ENCODE results near the gene CKAP5.

Gene CKAP5

DNA sequence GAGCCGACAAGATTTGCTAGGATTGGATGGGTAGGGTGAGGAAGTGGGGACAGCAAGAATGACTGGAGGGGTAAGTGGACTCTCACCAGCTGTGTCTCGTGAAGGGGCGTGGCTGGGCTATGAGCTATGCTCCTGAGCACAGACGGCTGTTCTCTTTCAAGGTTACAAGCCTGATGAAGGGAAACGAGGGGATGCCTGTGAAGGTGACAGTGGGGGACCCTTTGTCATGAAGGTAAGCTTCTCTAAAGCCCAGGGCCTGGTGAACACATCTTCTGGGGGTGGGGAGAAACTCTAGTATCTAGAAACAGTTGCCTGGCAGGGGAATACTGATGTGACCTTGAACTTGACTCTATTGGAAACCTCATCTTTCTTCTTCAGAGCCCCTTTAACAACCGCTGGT is 107.2 kb downstream of the CKAP5 start:
- H3K9me3 ChIP-seq (ENCODE audit: control insufficient read depth, low read depth, low read length): no peaks in the 10 kb centered on the region
- H3K27ac ChIP-seq (ENCODE audit: low read length): no peak overlapping the region
- H3K4me3 ChIP-seq (ENCODE audit: low read length): no peak overlapping the region
- no peak overlapping the region for H3K9ac ChIP-seq (ENCODE audit: low read length)
- H3K4me1 ChIP-seq (ENCODE audit: control insufficient read depth, low read depth, low read length): no peaks in the 10 kb centered on the region
- H3K36me3 ChIP-seq (ENCODE audit: control insufficient read depth, low read depth, low read length): peaks cover 29% of the 10 kb centered on the region
- H3K27me3 ChIP-seq (ENCODE audit: control insufficient read depth, insufficient read depth, low read length): no peaks in the 10 kb centered on the region

- peaks cover 17% of the 10 kb centered on the region for H3K36me3 ChIP-seq (ENCODE audit: control insufficient read depth, low read depth, low read length)
- H3K9me3 ChIP-seq (ENCODE audit: control insufficient read depth, low read depth, low read length): no peaks in the 10 kb centered on the region
- no peak overlapping the region for H3K9ac ChIP-seq (ENCODE audit: low read length)
- H3K4me3 ChIP-seq (ENCODE audit: low read length): no peak overlapping the region
- H3K4me1 ChIP-seq (ENCODE audit: control insufficient read depth, low read depth, low read length): no peaks in the 10 kb centered on the region
- H3K27ac ChIP-seq (ENCODE audit: low read length): no peak overlapping the region
- H3K27me3 ChIP-seq (ENCODE audit: control insufficient read depth, insufficient read depth, low read length): no peaks in the 10 kb centered on the region
These were observed 108.4 kb downstream of the CKAP5 start for GRCh38 chr11:46737699-46738098.

DNA sequence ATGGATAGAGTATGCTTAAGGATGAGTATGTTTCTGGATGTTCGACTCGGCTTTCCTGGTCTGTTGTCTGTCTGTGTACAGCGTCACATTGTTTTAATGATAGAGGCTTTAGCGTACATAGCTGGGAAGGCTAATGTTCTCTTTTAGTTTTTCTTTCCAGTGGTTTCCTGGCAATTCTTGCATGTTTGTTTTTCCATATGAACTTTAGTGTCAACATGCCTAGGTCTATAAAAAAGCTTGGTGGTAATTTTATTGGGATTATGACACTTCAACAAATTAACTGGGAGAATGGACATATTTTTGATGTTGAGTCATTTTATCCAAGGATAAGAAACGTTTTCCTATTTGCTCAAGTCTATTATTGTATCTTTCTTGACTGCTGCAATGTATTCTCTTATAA is 109.5 kb downstream of the CKAP5 start:
- Histone ChIP-seq H3K9me3 (ENCODE audit: control insufficient read depth, low read depth, low read length) (no peaks in the 10 kb centered on the region), H3K27me3 (ENCODE audit: control insufficient read depth, insufficient read depth, low read length) (no peaks in the 10 kb centered on the region), H3K27ac (ENCODE audit: low read length) (no peak overlapping the region), H3K36me3 (ENCODE audit: control insufficient read depth, low read depth, low read length) (peaks cover 7% of the 10 kb centered on the region), H3K9ac (ENCODE audit: low read length) (no peak overlapping the region), H3K4me1 (ENCODE audit: control insufficient read depth, low read depth, low read length) (no peaks in the 10 kb centered on the region), H3K4me3 (ENCODE audit: low read length) (no peak overlapping the region)

- no peaks in the 10 kb centered on the region for H3K4me1 ChIP-seq (ENCODE audit: control insufficient read depth, low read depth, low read length)
- H3K27me3 ChIP-seq (ENCODE audit: control insufficient read depth, insufficient read depth, low read length): no peaks in the 10 kb centered on the region
- H3K36me3 ChIP-seq (ENCODE audit: control insufficient read depth, low read depth, low read length): peaks cover 2% of the 10 kb centered on the region
- H3K9ac ChIP-seq (ENCODE audit: low read length): no peak overlapping the region
- no peaks in the 10 kb centered on the region for H3K9me3 ChIP-seq (ENCODE audit: control insufficient read depth, low read depth, low read length)
- no peak overlapping the region for H3K4me3 ChIP-seq (ENCODE audit: low read length)
- no peak overlapping the region for H3K27ac ChIP-seq (ENCODE audit: low read length)
These were observed 109.9 kb downstream of the CKAP5 start for GRCh38 chr11:46736146-46736545.

DNA sequence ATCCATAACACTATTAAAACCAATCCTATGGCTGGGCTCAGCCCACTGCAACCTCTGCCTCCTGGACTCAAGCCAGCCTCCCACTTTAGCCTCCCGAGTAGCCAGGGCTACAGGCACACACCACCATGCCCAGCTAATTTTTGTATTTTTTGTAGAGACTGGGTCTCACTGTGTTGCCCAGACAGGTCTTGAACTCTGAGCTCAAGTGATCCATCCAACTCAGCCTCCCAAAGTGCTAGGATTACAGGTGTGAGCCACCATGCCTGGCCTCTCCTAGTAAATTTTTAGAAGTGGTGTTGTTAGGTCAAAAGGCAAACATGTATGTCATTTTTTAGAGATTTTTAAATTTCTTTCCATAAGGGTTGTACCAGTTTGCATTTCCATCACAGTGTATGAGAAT is 112.8 kb downstream of the CKAP5 start:
- H3K4me3 ChIP-seq (ENCODE audit: low read length): no peak overlapping the region
- no peaks in the 10 kb centered on the region for H3K4me1 ChIP-seq (ENCODE audit: control insufficient read depth, low read depth, low read length)
- H3K27ac ChIP-seq (ENCODE audit: low read length): no peak overlapping the region
- no peaks in the 10 kb centered on the region for H3K27me3 ChIP-seq (ENCODE audit: control insufficient read depth, insufficient read depth, low read length)
- H3K9me3 ChIP-seq (ENCODE audit: control insufficient read depth, low read depth, low read length): no peaks in the 10 kb centered on the region
- no peak overlapping the region for H3K9ac ChIP-seq (ENCODE audit: low read length)
- H3K36me3 ChIP-seq (ENCODE audit: control insufficient read depth, low read depth, low read length): no peaks in the 10 kb centered on the region

DNA sequence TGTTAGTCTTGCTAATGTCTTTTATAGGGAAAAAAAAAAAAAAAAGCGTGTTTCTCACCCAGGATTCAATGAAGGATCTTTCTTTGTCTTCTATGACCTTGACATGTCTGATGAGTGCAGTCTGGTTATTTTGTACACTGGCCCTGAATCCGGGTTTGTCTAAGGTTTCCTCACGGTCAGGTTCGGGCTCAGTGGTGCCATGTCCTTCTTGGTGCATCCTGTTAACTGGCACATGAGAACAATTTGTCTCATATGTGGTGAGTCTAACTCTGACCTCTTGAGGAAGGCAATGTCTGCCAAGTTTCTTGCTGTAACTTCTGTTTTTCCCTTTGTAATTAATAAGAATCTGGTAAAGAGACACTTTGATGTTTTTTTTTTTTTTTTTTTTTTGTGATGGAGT is 114.5 kb downstream of the CKAP5 start:
- no peak overlapping the region for H3K27ac ChIP-seq (ENCODE audit: low read length)
- no peak overlapping the region for H3K9ac ChIP-seq (ENCODE audit: low read length)
- H3K27me3 ChIP-seq (ENCODE audit: control insufficient read depth, insufficient read depth, low read length): no peaks in the 10 kb centered on the region
- no peaks in the 10 kb centered on the region for H3K9me3 ChIP-seq (ENCODE audit: control insufficient read depth, low read depth, low read length)
- H3K4me3 ChIP-seq (ENCODE audit: low read length): no peak overlapping the region
- H3K4me1 ChIP-seq (ENCODE audit: control insufficient read depth, low read depth, low read length): no peaks in the 10 kb centered on the region
- no peaks in the 10 kb centered on the region for H3K36me3 ChIP-seq (ENCODE audit: control insufficient read depth, low read depth, low read length)

- H3K27ac ChIP-seq (ENCODE audit: low read length): no peak overlapping the region
- no peaks in the 10 kb centered on the region for H3K27me3 ChIP-seq (ENCODE audit: control insufficient read depth, insufficient read depth, low read length)
These were observed 116.7 kb downstream of the CKAP5 start for GRCh38 chr11:46729110-46730027.

GRCh38 chr11:46728659-46729040 is 117.4 kb downstream of the CKAP5 start:
- H3K27me3 ChIP-seq (ENCODE audit: control insufficient read depth, insufficient read depth, low read length): no peaks in the 10 kb centered on the region
- no peak overlapping the region for H3K9ac ChIP-seq (ENCODE audit: low read length)
- no peak overlapping the region for H3K4me3 ChIP-seq (ENCODE audit: low read length)
- peaks cover 3% of the 10 kb centered on the region for H3K4me1 ChIP-seq (ENCODE audit: control insufficient read depth, low read depth, low read length)
- no peak overlapping the region for H3K27ac ChIP-seq (ENCODE audit: low read length)
- no peaks in the 10 kb centered on the region for H3K36me3 ChIP-seq (ENCODE audit: control insufficient read depth, low read depth, low read length)
- no peaks in the 10 kb centered on the region for H3K9me3 ChIP-seq (ENCODE audit: control insufficient read depth, low read depth, low read length)

More at GRCh38 chr11:46729110-46730027, 116.7 kb downstream of the CKAP5 start:
- Histone ChIP-seq H3K4me1 (ENCODE audit: control insufficient read depth, low read depth, low read length) (peaks cover 1% of the 10 kb centered on the region), H3K9ac (ENCODE audit: low read length) (no peak overlapping the region), H3K36me3 (ENCODE audit: control insufficient read depth, low read depth, low read length) (no peaks in the 10 kb centered on the region), H3K4me3 (ENCODE audit: low read length) (no peak overlapping the region), H3K9me3 (ENCODE audit: control insufficient read depth, low read depth, low read length) (no peaks in the 10 kb centered on the region)

DNA sequence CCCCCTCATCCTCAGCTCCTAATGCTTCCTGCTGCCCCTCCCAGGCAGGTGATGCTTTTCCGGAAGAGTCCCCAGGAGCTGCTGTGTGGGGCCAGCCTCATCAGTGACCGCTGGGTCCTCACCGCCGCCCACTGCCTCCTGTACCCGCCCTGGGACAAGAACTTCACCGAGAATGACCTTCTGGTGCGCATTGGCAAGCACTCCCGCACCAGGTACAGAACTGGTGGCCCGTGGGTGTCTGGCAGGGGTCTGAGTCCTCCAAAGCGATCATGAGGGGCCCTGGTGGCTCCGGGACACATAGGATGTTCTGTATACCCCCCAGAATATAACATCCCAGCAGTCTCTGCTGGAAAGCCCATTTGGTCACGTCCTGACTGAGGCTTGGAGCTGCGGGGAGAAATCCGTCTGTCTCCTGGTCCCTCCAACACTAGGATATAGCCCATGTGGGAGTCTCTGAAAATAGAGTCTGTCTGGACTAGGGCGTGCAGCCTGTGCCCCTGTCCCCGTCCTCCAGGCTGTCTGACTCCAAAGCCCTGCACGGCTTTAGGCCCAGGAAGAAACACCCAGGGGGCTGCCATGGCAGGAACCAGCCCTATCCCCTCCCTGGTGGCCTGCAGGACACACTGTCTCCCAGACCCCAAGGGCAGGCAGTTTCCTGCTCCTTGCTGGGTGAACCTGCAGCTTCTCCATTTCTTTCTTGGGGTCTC is 118.0 kb downstream of the CKAP5 start:
- Histone ChIP-seq H3K27me3 (ENCODE audit: control insufficient read depth, insufficient read depth, low read length) (no peaks in the 10 kb centered on the region), H3K4me1 (ENCODE audit: control insufficient read depth, low read depth, low read length) (peaks cover 3% of the 10 kb centered on the region), H3K4me3 (ENCODE audit: low read length) (no peak overlapping the region), H3K9me3 (ENCODE audit: control insufficient read depth, low read depth, low read length) (no peaks in the 10 kb centered on the region), H3K27ac (ENCODE audit: low read length) (no peak overlapping the region), H3K9ac (ENCODE audit: low read length) (no peak overlapping the region), H3K36me3 (ENCODE audit: control insufficient read depth, low read depth, low read length) (no peaks in the 10 kb centered on the region)

DNA sequence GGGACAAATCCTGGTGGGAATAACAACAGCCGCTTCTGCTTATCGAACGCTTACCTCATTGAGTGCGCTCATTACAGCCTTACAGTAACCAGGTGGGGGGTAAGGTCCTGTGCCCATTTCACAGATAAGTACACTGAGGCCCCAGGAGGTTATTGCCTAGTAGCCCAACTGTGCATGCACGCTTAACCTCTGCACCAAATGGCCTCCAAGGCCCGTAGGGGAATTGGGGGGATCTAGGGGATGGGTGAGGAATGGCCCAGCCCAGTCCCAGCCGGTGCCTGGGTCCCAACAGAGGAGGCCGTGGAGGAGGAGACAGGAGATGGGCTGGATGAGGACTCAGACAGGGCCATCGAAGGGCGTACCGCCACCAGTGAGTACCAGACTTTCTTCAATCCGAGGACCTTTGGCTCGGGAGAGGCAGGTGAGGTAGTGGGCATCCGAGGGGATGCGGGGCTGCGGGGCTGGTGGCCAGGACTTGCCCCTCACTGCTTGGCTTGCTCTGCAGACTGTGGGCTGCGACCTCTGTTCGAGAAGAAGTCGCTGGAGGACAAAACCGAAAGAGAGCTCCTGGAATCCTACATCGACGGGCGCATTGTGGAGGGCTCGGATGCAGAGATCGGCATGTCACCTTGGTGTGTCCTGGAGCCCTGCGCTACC is 119.7 kb downstream of the CKAP5 start:
- no peak overlapping the region for H3K4me3 ChIP-seq (ENCODE audit: low read length)

GRCh38 chr11:46725338-46726205 is 120.5 kb downstream of the CKAP5 start:
- no peaks in the 10 kb centered on the region for H3K36me3 ChIP-seq (ENCODE audit: control insufficient read depth, low read depth, low read length)
- no peak overlapping the region for H3K9ac ChIP-seq (ENCODE audit: low read length)
- no peak overlapping the region for H3K4me3 ChIP-seq (ENCODE audit: low read length)
- no peaks in the 10 kb centered on the region for H3K9me3 ChIP-seq (ENCODE audit: control insufficient read depth, low read depth, low read length)
- H3K27me3 ChIP-seq (ENCODE audit: control insufficient read depth, insufficient read depth, low read length): no peaks in the 10 kb centered on the region
- no peak overlapping the region for H3K27ac ChIP-seq (ENCODE audit: low read length)
- peaks cover 3% of the 10 kb centered on the region for H3K4me1 ChIP-seq (ENCODE audit: control insufficient read depth, low read depth, low read length)

More for the DNA sequence above, 119.7 kb downstream of the CKAP5 start:
- no peaks in the 10 kb centered on the region for H3K36me3 ChIP-seq (ENCODE audit: control insufficient read depth, low read depth, low read length)
- H3K27me3 ChIP-seq (ENCODE audit: control insufficient read depth, insufficient read depth, low read length): no peaks in the 10 kb centered on the region
- no peak overlapping the region for H3K9ac ChIP-seq (ENCODE audit: low read length)
- peaks cover 3% of the 10 kb centered on the region for H3K4me1 ChIP-seq (ENCODE audit: control insufficient read depth, low read depth, low read length)
- H3K9me3 ChIP-seq (ENCODE audit: control insufficient read depth, low read depth, low read length): no peaks in the 10 kb centered on the region
- H3K27ac ChIP-seq (ENCODE audit: low read length): no peak overlapping the region

Measured in iPS-18a (cell line).